OCI-LY1 (cell line): ENCODE measurements around the gene CARD6.

Experiments used
- EZH2 ChIP-seq: fragments of 200-600 bp; sonication (generic), shearing (Covaris generic); IDR thresholded peaks from 2 replicates; pipeline ENCODE4 v1.8.0; 2017; ENCODE audit warnings: borderline replicate concordance, mixed run types, mild to moderate bottlenecking, antibody characterized with exemption, low read length, moderate library complexity, mixed read lengths
- TF ChIP-seq, protein P1 (sequence below): fragments of 200-600 bp; sonication (generic), shearing (Covaris generic); IDR thresholded peaks from 2 replicates; pipeline ENCODE4 v1.5.1; 2017; ENCODE audit warnings: mild to moderate bottlenecking, antibody characterized with exemption, low read length, moderate library complexity, mixed read lengths

DNA sequence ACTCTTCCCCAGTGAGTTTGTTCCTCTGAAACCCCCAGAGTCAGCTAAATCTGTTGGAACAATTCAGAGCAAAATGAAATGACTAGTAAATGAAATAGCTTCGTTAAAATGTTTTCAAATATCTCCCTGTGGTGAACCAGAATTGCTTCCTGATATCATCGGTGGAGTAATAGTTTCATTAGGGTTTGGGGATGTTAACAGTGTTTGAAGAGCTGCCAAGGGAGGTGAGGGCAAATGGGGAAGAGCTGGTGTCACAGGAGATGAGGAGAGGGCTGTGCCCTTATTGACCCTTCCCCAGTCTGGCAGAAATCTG, 63.8 kb downstream of the CARD6 start:
- TF ChIP-seq, protein P1, sequence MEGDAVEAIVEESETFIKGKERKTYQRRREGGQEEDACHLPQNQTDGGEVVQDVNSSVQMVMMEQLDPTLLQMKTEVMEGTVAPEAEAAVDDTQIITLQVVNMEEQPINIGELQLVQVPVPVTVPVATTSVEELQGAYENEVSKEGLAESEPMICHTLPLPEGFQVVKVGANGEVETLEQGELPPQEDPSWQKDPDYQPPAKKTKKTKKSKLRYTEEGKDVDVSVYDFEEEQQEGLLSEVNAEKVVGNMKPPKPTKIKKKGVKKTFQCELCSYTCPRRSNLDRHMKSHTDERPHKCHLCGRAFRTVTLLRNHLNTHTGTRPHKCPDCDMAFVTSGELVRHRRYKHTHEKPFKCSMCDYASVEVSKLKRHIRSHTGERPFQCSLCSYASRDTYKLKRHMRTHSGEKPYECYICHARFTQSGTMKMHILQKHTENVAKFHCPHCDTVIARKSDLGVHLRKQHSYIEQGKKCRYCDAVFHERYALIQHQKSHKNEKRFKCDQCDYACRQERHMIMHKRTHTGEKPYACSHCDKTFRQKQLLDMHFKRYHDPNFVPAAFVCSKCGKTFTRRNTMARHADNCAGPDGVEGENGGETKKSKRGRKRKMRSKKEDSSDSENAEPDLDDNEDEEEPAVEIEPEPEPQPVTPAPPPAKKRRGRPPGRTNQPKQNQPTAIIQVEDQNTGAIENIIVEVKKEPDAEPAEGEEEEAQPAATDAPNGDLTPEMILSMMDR, result no peak
- no peak for TF ChIP-seq EZH2
